ENCODE measurements around the gene IRS2.

Gene IRS2

DNA sequence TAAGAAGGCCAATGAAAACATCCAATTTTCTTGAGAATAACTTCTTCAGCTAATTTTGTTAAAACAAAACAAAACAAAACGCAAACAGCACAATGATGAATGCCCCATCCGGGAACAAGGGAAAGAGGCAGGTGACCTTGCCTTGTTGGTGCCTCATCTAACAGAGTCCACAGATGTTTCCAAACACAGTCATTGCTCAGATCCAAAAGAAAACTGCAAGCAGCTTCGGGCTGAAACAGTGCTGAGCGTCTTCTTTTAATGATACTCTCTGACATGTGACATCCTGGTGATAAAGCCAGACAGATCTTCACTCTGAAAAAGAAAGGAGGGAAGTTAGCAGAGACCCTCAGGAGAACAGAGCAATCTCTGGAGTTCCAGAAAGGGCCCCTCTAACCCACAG lies 30.4 kb downstream of the IRS2 start:
- Histone ChIP-seq H3K79me2 (no peaks in the 10 kb centered on the region), H3K36me3 (ENCODE audit: control insufficient read depth, insufficient read depth, low read length) (no peaks in the 10 kb centered on the region), H2AFZ (no peak overlapping the region), H3K27ac (no peak overlapping the region), H3K9me3 (ENCODE audit: control insufficient read depth, low read length) (no peaks in the 10 kb centered on the region), H3K9ac (no peak overlapping the region), H3K4me2 (ENCODE audit: low read length) (no peak overlapping the region), H3K27me3 (ENCODE audit: control insufficient read depth, insufficient read depth, low read length) (no peaks in the 10 kb centered on the region), H3K4me3 (ENCODE audit: low read depth, low read length) (no peak overlapping the region), H3K4me1 (no peaks in the 10 kb centered on the region)
- TF ChIP-seq, protein P1, sequence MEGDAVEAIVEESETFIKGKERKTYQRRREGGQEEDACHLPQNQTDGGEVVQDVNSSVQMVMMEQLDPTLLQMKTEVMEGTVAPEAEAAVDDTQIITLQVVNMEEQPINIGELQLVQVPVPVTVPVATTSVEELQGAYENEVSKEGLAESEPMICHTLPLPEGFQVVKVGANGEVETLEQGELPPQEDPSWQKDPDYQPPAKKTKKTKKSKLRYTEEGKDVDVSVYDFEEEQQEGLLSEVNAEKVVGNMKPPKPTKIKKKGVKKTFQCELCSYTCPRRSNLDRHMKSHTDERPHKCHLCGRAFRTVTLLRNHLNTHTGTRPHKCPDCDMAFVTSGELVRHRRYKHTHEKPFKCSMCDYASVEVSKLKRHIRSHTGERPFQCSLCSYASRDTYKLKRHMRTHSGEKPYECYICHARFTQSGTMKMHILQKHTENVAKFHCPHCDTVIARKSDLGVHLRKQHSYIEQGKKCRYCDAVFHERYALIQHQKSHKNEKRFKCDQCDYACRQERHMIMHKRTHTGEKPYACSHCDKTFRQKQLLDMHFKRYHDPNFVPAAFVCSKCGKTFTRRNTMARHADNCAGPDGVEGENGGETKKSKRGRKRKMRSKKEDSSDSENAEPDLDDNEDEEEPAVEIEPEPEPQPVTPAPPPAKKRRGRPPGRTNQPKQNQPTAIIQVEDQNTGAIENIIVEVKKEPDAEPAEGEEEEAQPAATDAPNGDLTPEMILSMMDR (IDR thresholded peaks at IDR 0.05), result no peak

DNA sequence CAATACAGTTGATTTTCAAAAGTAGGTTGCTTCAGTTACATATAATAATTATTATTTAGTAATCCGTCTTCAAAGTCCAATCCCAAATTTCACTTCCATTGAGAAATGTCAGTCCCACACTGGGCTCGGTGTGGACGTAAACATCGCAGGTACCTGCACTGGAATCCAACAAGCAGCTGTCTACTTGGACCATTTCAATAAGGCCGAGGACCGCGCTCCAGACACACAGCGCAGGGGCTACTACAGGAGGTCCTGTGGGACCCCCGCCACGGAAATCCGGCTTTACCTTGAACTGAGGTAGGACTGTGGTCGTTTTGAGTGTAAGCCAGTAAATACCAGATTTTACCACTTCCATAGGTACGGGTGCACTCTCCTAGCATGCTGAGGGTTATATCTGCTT lies 30.8 kb downstream of the IRS2 start:
- Histone ChIP-seq H3K36me3 (ENCODE audit: control insufficient read depth, insufficient read depth, low read length) (no peaks in the 10 kb centered on the region), H3K9ac (no peak overlapping the region), H3K27ac (no peak overlapping the region), H2AFZ (no peak overlapping the region), H3K9me3 (ENCODE audit: control insufficient read depth, low read length) (no peaks in the 10 kb centered on the region), H3K4me2 (ENCODE audit: low read length) (no peak overlapping the region), H3K79me2 (no peaks in the 10 kb centered on the region), H3K27me3 (ENCODE audit: control insufficient read depth, insufficient read depth, low read length) (no peaks in the 10 kb centered on the region), H3K4me3 (ENCODE audit: low read depth, low read length) (no peak overlapping the region), H3K4me1 (no peaks in the 10 kb centered on the region)
- TF ChIP-seq, protein P1 (IDR thresholded peaks at IDR 0.05), result no peak

DNA sequence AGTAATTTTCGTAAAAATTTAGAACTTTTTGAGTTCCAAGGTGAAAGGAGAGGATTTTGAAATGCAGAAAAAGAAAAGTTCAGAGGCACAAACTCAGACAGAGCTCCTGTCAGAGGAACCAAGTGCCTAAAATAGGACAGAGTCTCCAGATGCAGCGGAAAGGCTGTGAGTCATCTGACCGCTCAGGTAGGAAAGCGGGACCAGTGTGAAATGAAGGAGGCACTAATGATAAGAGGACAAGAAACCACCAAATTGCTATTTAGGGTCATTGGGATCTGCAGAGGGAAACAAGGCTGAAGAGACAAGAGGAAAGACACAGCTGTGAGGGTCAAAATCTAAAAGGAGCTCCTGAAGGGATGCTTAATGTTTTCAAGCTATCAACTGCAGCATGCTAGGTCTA lies 34.9 kb downstream of the IRS2 start:
- H3K4me3 ChIP-seq (ENCODE audit: low read depth, low read length), result no peak overlapping the region
- H2AFZ ChIP-seq, result no peak overlapping the region
- no peak overlapping the region for H3K9ac ChIP-seq

DNA sequence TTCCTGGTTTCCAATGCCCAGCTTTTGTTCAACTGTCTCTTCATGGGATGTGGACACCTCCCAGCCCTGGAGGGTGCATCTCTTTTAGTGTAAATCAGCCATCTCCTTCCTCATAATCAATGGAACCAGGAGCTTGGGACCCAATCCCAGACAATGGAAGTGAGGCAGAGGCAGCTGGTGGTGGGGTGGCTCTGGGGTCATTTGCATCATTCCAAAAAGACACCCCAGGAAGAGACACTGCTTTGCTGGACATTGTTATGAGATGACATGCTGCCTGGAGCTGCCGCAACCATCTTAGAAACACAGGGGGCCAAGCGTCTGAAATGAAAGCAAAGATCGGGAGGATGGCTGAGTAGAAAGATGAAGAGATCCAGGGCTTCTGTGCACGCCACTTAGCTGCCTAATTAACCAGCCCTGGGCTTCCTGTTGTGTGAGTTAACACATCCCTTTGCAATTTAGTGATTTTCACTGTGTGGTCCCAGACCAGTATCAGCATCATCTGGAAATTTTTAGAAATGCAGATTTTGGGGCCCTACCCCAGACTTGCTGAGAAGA lies 36.1 kb downstream of the IRS2 start:
- Histone ChIP-seq H3K79me2 (no peaks in the 10 kb centered on the region), H3K4me1 (no peaks in the 10 kb centered on the region), H3K27ac (no peak overlapping the region), H2AFZ (no peak overlapping the region), H3K27me3 (ENCODE audit: control insufficient read depth, insufficient read depth, low read length) (no peaks in the 10 kb centered on the region), H3K9ac (no peak overlapping the region), H3K36me3 (ENCODE audit: control insufficient read depth, insufficient read depth, low read length) (no peaks in the 10 kb centered on the region), H3K4me2 (ENCODE audit: low read length) (no peak overlapping the region), H3K4me3 (ENCODE audit: low read depth, low read length) (no peak overlapping the region), H3K9me3 (ENCODE audit: control insufficient read depth, low read length) (no peaks in the 10 kb centered on the region)
- TF ChIP-seq, protein P1 (IDR thresholded peaks at IDR 0.05), result no peak

More for the DNA sequence above, 34.9 kb downstream of the IRS2 start:
- Histone ChIP-seq H3K27ac (no peak overlapping the region), H3K27me3 (ENCODE audit: control insufficient read depth, insufficient read depth, low read length) (no peaks in the 10 kb centered on the region), H3K36me3 (ENCODE audit: control insufficient read depth, insufficient read depth, low read length) (no peaks in the 10 kb centered on the region), H3K4me1 (no peaks in the 10 kb centered on the region), H3K4me2 (ENCODE audit: low read length) (no peak overlapping the region), H3K9me3 (ENCODE audit: control insufficient read depth, low read length) (no peaks in the 10 kb centered on the region), H3K79me2 (no peaks in the 10 kb centered on the region)
- TF ChIP-seq, protein P1 (IDR thresholded peaks at IDR 0.05), result no peak

DNA sequence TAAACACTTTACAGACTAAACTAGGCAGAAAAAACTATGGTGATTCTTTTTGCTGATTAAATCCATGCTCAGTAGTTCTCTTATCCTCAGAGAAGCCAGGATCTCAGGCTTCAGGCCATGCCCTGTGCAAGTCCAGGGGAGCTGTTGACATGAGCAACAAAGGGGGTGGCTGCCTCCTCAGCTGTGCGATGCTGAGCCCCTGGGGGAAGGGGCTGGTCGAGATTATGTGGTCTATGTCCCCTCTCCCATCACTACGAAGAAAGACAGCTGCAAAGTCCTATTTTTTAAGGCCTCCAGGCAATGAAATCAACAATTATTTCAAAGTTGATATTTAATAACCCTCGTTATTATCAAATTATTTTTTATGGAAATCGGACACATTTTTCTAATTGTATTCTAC lies 37.0 kb downstream of the IRS2 start:
- H3K27me3 ChIP-seq (ENCODE audit: control insufficient read depth, insufficient read depth, low read length), result no peaks in the 10 kb centered on the region
- no peaks in the 10 kb centered on the region for H3K79me2 ChIP-seq
- H3K36me3 ChIP-seq (ENCODE audit: control insufficient read depth, insufficient read depth, low read length), result no peaks in the 10 kb centered on the region
- no peak overlapping the region for H3K9ac ChIP-seq
- H3K27ac ChIP-seq, result no peak overlapping the region
- TF ChIP-seq, protein P1 (IDR thresholded peaks at IDR 0.05), result no peak
- H3K4me2 ChIP-seq (ENCODE audit: low read length), result no peak overlapping the region
- H2AFZ ChIP-seq, result no peak overlapping the region
- H3K4me1 ChIP-seq, result no peaks in the 10 kb centered on the region
- H3K9me3 ChIP-seq (ENCODE audit: control insufficient read depth, low read length), result no peaks in the 10 kb centered on the region
- H3K4me3 ChIP-seq (ENCODE audit: low read depth, low read length), result no peak overlapping the region
